Activated naive CD8-positive, alpha-beta T cell treated with anti-CD3 and anti-CD28 coated beads, Interleukin-2, amount 10 ng/mL, durations not matched to agents 7 days and 5 days (primary cell): ENCODE results near the gene CDC14A. TPM values are rescaled to one million over a fixed set of nuclear protein-coding genes. Genes with fewer than 3 reads are reported as not detected.
A peak's percentile ranks its signal among the peaks of the same experiment; 100 is the strongest.

Experiments
- ATAC-seq: fragments of 150-1000 bp; cut with Tn5 transposase; one replicate; pipeline ENCODE4 v1.10.0; 2021; ENCODE audit warnings: low read depth, moderate library complexity
- POLR2A ChIA-PET: fragments of 350-600 bp; sonication (Branson Sonifier 250); formaldehyde crosslinking; loops from one replicate; lab custom pipeline; 2021; ENCODE audit warnings: antibody characterized with exemption; lab: Charles Lee
- DNase-seq: peaks from one replicate; pipeline ENCODE4 v3.0.0; 2021
- H3K27ac Mint-ChIP-seq: one replicate; pipeline ENCODE4 v1.8.0; 2022; ENCODE audit warnings: mild to moderate bottlenecking, mixed read lengths
- H3K27me3 Mint-ChIP-seq: one replicate; pipeline ENCODE4 v1.8.0; 2022; ENCODE audit warnings: mild to moderate bottlenecking, moderate library complexity, mixed read lengths
- H3K36me3 Mint-ChIP-seq: one replicate; pipeline ENCODE4 v1.8.0; 2021; ENCODE audit warnings: mild to moderate bottlenecking, mixed read lengths
- H3K4me1 Mint-ChIP-seq: one replicate; pipeline ENCODE4 v1.8.0; 2021; ENCODE audit warnings: mixed read lengths
- H3K4me3 Mint-ChIP-seq: one replicate; pipeline ENCODE4 v1.8.0; 2022; ENCODE audit warnings: mild to moderate bottlenecking, moderate library complexity, mixed read lengths
- H3K9me3 Mint-ChIP-seq: one replicate; pipeline ENCODE4 v1.8.0; 2021; ENCODE audit warnings: mixed read lengths
- total RNA-seq, 2 experiments: library from RNA; stranded (reverse); gene quantifications; one replicate each; pipeline ENCODE4 v1.2.3, GENCODE V29; 2021

CDC14A gene
- total RNA-seq, 2 experiments from 2014 or later: 39.9 to 44.9 TPM

- Mint-ChIP-seq H3K9me3 (no peaks in the 10 kb centered on the region), H3K4me1 (peaks cover 2% of the 10 kb centered on the region), H3K36me3 (peaks cover 3% of the 10 kb centered on the region), H3K27me3 (peaks cover 2% of the 10 kb centered on the region), H3K27ac (no peak overlapping the region), H3K4me3 (no peak overlapping the region)
- DNase-seq (no peak), ATAC-seq (no peak)
- POLR2A ChIA-PET: no interaction called here
Measured at GRCh38 chr1:100343897-100344296, 8.4 kb upstream of the CDC14A start.

- Mint-ChIP-seq H3K4me1 (peaks cover 2% of the 10 kb centered on the region), H3K27me3 (no peaks in the 10 kb centered on the region), H3K36me3 (peaks cover 1% of the 10 kb centered on the region), H3K9me3 (no peaks in the 10 kb centered on the region), H3K27ac (no peak overlapping the region), H3K4me3 (no peak overlapping the region)
- POLR2A ChIA-PET: no interaction called here
- ATAC-seq: no peak
- no peak for DNase-seq
Measured at GRCh38 chr1:100344774-100345173, 7.5 kb upstream of the CDC14A start.

DNA sequence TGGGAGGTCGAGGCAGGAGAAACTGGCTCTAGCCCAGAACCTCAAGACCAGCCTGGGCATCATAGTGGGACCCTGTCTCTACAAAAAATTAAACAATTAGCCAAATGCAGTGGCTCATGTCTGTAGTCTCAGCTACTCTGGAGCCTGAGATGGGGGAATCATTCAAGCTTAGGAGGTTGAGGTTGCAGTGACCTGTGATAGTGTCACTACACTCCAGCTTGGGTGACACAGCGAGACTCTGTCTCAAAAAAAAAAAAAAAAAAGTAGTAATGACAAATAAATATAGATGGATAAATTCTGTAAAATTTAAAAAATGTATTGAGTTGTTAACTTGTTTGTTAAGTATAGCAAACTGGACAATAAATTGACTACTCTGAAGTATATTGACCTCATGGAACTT, 5.9 kb upstream of the CDC14A start:
- no peak overlapping the region for H3K27ac Mint-ChIP-seq
- peaks cover 6% of the 10 kb centered on the region for H3K4me1 Mint-ChIP-seq
- H3K36me3 Mint-ChIP-seq: no peaks in the 10 kb centered on the region
- DNase-seq (no peak), ATAC-seq (no peak)
- no peaks in the 10 kb centered on the region for H3K27me3 Mint-ChIP-seq
- no peaks in the 10 kb centered on the region for H3K9me3 Mint-ChIP-seq
- H3K4me3 Mint-ChIP-seq: no peak overlapping the region
- POLR2A ChIA-PET: no interaction called here

DNA sequence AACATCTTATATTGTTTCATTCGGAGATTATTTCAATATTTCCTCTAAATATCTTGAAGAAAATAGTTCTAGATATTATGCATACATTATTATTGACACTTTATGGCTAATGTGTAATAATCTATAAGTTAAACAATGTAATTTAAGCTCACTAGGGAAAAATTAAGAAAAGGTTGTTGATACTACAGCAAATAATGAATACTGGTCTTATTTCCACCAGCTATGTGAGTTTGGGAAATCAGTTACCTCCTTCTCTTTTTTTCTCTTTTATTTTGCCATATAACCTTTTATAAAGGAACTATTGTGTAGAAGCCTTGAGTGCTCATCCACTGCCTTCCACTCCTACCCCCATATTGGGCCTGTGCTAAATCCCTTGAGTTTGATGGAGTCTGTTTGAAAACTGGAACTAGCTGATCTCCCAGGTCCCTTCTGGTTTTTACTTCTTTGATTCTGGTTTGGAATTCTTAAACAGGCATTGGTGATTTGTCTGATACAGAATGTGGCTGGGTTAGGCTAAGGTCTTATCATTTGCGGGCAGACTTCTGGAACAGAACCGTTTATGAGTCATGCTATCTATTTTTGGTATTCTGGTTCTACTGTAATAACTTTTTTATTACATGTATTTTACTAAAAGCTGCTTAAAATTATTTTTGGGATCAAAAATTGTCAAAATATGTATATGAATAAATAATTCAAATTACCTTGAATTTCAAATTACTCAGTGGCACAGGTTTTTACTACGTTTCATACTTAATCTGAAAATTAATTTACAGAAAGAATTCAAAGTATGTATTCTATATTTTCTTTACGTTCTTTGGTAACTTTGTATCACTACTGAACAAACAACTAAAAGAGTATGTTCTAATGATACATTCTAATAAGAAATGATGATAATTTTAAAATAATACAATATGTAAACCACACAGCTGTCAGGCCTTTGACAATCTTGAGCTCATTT, 5.0 kb upstream of the CDC14A start:
- Mint-ChIP-seq H3K27me3 (no peaks in the 10 kb centered on the region), H3K9me3 (no peaks in the 10 kb centered on the region), H3K4me1 (peaks cover 6% of the 10 kb centered on the region), H3K27ac (no peak overlapping the region), H3K36me3 (no peaks in the 10 kb centered on the region), H3K4me3 (no peak overlapping the region)
- ATAC-seq (no peak), DNase-seq (no peak)
- POLR2A ChIA-PET: no interaction called here

DNA sequence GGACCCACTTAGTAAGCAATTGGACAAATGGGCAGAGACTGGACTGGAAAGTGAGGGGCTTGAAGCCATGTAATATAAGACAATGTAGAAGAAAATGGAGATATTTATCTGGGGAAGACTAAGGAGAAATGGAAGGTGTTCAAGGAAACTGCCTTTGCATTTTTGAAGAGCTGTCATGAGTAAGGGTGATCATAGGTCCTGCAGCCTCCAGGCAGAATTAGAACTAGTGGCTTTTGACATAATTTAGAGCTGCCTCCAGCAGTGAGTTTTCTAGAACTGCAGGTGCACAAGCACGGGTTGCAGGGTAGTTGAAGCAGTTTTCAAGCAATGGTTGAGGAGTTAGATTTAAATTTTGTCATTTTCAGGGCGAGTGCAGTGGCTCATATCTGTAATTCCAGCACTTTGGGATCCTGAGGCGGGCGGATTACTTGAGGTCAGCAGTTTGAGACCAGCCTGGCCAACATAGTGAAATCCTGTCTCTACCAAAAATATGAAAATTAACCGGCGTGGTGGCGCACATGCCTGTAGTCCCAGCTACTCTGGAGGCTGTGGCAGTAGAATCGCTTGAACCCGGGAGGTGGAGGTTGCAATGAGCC, 3.7 kb upstream of the CDC14A start:
- Mint-ChIP-seq H3K9me3 (no peaks in the 10 kb centered on the region), H3K27ac (no peak overlapping the region), H3K36me3 (no peaks in the 10 kb centered on the region), H3K27me3 (no peaks in the 10 kb centered on the region), H3K4me1 (peaks cover 8% of the 10 kb centered on the region), H3K4me3 (no peak overlapping the region)
- POLR2A ChIA-PET: no interaction called here
- DNase-seq (no peak), ATAC-seq (no peak)

GRCh38 chr1:100349246-100349645, 3.1 kb upstream of the CDC14A start:
- no peak overlapping the region for H3K4me3 Mint-ChIP-seq
- ATAC-seq: no peak
- peaks cover 14% of the 10 kb centered on the region for H3K4me1 Mint-ChIP-seq
- H3K36me3 Mint-ChIP-seq: peaks cover 2% of the 10 kb centered on the region
- no peaks in the 10 kb centered on the region for H3K9me3 Mint-ChIP-seq
- no peaks in the 10 kb centered on the region for H3K27me3 Mint-ChIP-seq
- no peak for DNase-seq
- no peak overlapping the region for H3K27ac Mint-ChIP-seq
- POLR2A ChIA-PET: no interaction called here

DNA sequence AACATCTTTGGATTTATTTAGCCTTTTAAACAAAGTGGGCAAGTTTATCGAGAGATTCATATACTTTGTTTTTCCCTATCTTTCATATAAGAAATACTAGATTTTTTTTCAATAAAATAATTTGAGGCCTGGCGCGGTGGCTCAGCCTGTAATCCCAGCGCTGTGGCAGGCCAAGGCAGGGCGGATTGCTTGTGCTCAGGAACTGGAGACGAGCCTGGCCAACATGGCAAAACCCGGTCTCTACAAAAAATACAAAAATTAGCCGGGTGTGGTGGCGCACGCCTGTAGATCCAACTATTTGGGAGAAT, 1.6 kb upstream of the CDC14A start:
- peaks cover 13% of the 10 kb centered on the region for H3K36me3 Mint-ChIP-seq
- ATAC-seq (no peak), DNase-seq (no peak)
- POLR2A ChIA-PET: interaction anchor here (1.6 to 4.0 kb wide), 6 partner anchors 49 to 313 kb away, joined by 3 to 48 read pairs (median 16); partner anchors contain the start of gene RTCA
- H3K4me1 Mint-ChIP-seq: peaks cover 28% of the 10 kb centered on the region
- H3K27me3 Mint-ChIP-seq: no peaks in the 10 kb centered on the region
- no peaks in the 10 kb centered on the region for H3K9me3 Mint-ChIP-seq
- peak overlapping the region; percentile 96 for H3K27ac Mint-ChIP-seq
- peak overlapping the region; percentile 89 for H3K4me3 Mint-ChIP-seq

GRCh38 chr1:100351095-100351887, 1.0 kb upstream of the CDC14A start:
- Mint-ChIP-seq H3K27ac (peak overlapping the region; percentile 96), H3K4me3 (peak overlapping the region; percentile 89), H3K27me3 (no peaks in the 10 kb centered on the region), H3K4me1 (peaks cover 31% of the 10 kb centered on the region), H3K36me3 (peaks cover 19% of the 10 kb centered on the region), H3K9me3 (no peaks in the 10 kb centered on the region)
- ATAC-seq: peak; percentile 74
- POLR2A ChIA-PET: interaction anchor here (0.6 to 4.0 kb wide), 14 partner anchors 46 to 381 kb away, joined by 3 to 48 read pairs (median 6); partner anchors contain the start of genes RTCA and SLC35A3
- peak; percentile 88 for DNase-seq

DNA sequence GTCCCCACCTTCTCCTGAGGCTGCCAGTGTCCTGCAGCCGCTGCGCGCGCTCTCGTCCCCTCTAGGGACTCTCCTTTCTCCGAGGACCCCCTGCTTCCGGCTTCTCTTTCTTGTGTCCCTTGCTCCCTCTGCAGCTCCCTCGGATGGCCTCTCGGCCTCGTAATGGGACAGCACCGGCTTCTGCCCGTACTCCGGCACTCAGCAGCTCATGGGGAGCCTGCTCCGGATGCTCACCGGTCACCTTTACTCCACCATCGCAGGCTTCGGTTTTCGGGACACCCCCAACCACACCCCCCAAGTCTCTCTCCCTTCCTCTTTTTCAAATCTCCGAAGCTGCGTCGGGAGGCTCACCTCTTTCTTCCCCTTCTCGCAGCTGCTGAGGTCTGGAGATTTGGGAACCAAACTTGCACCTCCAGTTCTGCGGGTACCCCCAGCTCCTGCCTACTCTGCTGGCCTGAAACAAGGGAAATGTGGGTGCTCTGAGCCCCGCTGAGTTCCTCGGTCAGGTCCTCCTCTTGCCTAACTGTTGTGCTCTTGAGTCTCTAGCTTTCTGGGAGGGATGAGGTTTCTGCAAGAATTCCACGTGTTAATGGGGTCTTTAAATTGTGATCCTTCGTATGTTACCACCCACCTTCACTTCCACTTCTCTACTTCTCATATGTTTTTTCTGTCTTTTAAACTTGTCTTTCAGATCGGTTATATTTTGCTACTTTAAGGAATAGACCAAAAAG, 930 bp downstream of the CDC14A start:
- Mint-ChIP-seq H3K9me3 (no peaks in the 10 kb centered on the region), H3K4me1 (peaks cover 40% of the 10 kb centered on the region), H3K27ac (peak overlapping the region; percentile 95), H3K27me3 (no peaks in the 10 kb centered on the region), H3K36me3 (peaks cover 25% of the 10 kb centered on the region), H3K4me3 (peak overlapping the region; percentile 89)
- DNase-seq: peak; percentile 65
- ATAC-seq: peak; percentile 2
- POLR2A ChIA-PET: interaction anchor here (0.8 to 4.0 kb wide), 20 partner anchors 17 to 315 kb away, joined by 3 to 48 read pairs (median 5); partner anchors contain the start of genes RTCA and TRMT13

GRCh38 chr1:100353988-100354387, 1.7 kb downstream of the CDC14A start:
- H3K27me3 Mint-ChIP-seq: no peaks in the 10 kb centered on the region
- H3K9me3 Mint-ChIP-seq: no peaks in the 10 kb centered on the region
- POLR2A ChIA-PET: interaction anchor here (1.5 to 4.0 kb wide), 9 partner anchors 33 to 316 kb away, joined by 5 to 48 read pairs (median 22); partner anchors contain the start of gene RTCA
- H3K4me3 Mint-ChIP-seq: peak overlapping the region; percentile 89
- ATAC-seq (no peak), DNase-seq (no peak)
- peak overlapping the region; percentile 95 for H3K27ac Mint-ChIP-seq
- peaks cover 41% of the 10 kb centered on the region for H3K4me1 Mint-ChIP-seq
- peaks cover 27% of the 10 kb centered on the region for H3K36me3 Mint-ChIP-seq

GRCh38 chr1:100354971-100355394, 2.7 kb downstream of the CDC14A start:
- Mint-ChIP-seq H3K9me3 (no peaks in the 10 kb centered on the region), H3K36me3 (peaks cover 27% of the 10 kb centered on the region), H3K27me3 (no peaks in the 10 kb centered on the region), H3K27ac (peak overlapping the region; percentile 13), H3K4me3 (peak overlapping the region; percentile 89), H3K4me1 (peaks cover 42% of the 10 kb centered on the region)
- no peak for ATAC-seq
- no peak for DNase-seq
- POLR2A ChIA-PET: interaction anchor here (1.3 kb wide), 1 partner anchor 42 kb away, joined by 4 read pairs; no protein-coding TSS in a partner anchor

DNA sequence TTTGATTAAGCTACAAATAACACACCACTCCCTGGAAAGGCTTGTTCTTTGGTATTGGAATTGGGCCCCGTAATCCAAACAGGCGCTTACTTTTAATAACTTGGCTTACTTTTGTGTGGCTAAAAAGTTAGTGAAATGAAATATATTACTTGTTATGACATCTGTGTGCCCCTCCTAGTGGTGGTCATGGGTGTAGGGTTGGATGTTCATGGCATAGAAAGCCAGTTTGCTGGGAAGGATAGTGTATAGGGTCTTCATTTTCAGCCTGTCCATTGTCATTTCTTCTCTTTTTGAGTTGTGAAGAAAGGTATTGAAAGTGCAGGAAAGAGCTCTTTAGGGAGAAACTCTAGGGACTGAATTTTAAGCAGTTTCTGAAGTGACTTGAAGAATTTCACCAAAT, 5.9 kb downstream of the CDC14A start:
- DNase-seq (no peak), ATAC-seq (peak; percentile 25)
- Mint-ChIP-seq H3K36me3 (peaks cover 44% of the 10 kb centered on the region), H3K27ac (no peak overlapping the region), H3K4me1 (peaks cover 51% of the 10 kb centered on the region), H3K27me3 (no peaks in the 10 kb centered on the region), H3K9me3 (no peaks in the 10 kb centered on the region), H3K4me3 (no peak overlapping the region)
- POLR2A ChIA-PET: no interaction called here
